NCI-H1436 (cell line): ENCODE measurements around the gene TRABD.

Source experiments
- DNase-seq: peaks from one replicate; lab custom pipeline; 2025; lab: John Stamatoyannopoulos, UW

The TRABD gene

DNA sequence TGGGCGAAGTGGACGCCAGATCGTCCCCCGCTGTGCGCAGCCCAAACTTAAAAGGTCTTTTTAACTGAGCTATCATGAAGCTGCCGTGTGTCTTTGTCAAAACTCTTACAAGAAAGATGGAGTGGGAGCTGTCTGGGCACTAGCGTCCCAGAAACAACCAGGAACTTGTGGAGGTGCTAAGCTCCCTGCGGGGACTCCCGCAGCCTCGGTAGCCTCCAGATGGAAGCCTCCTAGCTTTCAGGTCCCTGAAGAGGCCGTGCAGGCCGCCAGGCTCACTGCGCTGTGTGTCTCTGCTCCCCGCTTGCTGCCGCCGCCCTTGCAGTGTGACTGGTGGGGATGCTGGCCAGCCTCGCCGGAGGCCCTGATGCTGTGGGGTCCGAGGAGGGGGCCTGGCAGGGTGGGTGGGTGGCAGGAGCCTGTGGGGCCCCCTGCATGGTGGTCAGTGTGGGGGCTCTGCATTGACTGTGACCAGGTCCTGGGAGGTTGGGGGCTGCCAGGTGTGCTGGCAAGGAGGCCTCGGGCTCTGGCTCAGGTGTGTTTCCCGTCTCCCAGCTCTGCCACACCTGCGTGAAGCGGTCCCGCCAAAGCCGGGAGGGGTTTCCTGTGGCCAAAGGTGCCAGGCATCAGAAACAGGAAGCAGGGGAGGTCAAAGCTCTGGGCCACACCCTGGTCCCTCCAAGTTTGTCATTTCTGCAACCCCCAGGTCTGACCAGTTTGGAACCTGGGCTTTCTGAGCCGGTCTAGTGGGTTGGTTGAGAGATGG, 1.2 kb downstream of the TRABD start:
- no peak for DNase-seq

DNA sequence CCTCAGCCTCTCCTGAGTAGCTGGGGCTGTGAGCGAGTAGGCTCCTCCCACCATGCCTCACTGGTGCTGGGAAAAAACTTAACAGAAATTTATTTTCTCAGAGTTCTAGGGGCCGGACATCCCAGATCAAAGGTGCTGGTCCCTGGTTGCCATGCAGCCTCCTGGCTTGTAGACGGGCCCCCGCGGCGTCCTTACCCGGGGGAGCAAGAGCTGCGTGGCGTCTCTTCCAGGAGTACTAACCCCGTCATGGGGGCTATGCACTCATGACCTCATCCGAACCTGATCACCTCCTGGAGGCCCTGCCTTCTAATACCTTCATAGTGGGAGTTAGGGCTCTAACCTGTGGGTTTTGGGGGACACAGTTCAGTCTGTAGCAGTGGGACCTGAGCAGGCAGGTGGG, 2.6 kb downstream of the TRABD start:
- no peak for DNase-seq

DNA sequence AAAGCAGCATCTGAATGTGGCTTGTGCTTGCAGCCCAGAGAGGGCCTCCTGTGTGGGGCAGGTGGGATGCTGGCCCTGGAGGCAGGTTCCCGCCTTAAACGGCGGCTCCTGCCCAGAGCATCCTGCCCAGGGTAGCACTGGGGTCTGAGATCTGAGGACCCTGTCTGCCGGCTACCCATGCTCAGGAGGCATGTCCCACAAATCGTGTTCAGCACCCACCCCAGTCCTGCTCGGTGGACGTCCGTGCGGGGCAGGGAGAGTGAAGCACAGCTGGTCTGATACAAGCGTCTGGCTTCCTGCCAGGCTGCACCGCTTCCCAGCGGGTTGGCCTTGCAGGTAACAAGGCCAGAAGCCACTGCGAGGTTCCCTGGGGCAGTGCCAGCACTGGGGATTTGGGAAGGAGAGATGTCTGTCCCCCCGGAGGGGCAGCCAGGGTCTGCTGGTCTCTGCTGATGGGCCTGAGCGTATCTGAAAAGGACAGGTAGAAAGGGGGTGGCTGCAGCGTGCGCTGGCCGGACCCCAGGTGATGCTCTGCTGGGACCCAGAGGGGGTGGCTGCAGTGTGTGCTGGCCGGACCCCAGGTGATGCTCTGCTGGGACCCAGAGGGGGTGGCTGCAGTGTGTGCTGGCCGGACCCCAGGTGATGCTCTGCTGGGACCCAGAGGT, 3.6 kb downstream of the TRABD start:
- DNase-seq = no peak

DNA sequence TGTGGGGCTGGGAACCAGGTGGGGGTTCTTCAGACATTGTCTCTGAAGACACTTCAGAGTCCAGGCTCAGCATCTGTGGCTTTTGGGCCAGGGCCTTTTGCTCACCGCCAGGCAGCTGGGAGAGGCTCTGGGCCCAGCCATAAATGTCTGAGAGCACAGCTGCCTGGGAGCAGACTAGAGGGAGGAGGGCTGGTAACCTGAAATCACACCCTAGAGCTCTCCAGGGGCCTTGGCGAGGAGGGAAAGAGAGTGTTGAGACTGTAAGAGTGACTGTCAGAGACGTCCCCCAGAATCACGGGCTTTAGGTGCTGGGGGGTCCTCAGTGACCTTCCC, 4.1 kb downstream of the TRABD start:
- no peak for DNase-seq

DNA sequence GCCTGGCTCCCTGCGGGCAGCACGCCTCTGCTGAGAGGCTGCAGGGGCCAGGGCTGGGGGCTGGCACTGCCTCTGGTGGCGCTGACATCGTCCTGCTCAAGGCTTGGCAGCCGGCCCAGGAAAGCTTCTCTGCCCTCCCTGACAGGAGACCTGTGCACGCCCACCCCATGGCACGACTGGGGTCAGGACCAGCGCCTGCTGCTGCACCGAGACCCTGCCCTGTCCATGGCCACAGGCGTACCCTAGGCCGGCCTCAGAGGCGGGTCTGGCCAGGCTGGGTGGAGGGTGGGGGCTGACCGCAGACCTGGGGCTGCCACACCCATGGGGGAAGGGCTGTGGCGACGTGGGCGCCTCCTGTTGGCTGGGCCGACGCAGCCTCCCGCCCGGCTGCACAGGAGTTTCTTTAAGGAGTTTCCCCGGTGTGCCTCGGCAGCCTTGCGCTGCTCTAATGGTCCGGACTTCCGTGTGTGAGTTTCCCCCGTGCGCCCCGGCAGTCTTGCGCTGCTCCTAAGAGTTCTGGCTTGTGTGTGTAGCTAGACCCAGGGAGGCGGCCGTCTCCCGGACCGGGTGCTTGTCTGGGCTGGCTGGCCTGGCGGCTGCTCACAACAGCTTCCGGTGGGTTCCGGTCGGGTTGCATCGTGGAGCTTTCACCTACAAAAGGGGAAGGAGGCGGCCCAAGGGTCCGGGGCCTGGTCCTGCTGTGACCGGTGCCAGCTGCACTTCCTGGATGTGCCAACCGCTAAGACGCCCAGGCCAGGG, 4.6 kb downstream of the TRABD start:
- DNase-seq = peak; percentile 40

DNA sequence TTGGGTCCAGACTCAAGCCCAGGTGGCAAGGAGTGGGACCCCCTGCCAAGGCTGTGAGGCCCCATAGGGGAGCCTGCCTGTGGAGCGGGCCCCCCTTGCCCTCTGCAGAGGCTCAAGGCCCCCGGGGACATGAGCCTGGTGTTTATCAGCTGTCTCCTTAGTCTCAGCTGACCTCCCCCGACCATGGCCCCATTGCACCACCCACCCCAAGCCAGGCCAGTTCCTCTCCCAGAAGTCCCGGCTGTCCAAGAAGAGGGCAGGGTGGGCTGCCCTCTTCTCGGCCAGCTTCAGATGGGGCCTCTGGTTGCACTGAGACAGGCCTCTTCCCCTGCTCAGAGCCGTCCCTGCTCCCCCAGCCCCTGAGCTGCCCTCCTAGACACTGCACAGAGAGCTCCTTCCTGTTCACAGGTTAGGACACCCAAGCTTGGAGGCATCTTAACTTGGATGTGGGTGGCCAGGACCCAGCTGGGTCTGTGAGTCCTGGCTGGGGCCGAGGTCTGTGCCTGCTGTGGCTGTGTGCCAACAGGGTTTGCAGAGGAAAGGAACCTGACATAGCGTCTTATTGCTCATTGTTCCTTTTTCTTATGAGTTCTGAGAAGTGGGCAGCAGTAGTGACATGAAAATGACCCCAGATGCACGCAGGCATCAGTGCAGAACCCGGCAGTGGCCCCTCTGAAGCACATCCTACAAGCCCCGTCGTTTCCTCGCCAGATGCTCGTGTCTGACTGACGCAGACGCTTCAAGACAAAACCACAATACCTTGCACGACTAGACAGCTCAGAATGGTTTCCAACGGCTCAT, 5.4 kb downstream of the TRABD start:
- no peak for DNase-seq

DNA sequence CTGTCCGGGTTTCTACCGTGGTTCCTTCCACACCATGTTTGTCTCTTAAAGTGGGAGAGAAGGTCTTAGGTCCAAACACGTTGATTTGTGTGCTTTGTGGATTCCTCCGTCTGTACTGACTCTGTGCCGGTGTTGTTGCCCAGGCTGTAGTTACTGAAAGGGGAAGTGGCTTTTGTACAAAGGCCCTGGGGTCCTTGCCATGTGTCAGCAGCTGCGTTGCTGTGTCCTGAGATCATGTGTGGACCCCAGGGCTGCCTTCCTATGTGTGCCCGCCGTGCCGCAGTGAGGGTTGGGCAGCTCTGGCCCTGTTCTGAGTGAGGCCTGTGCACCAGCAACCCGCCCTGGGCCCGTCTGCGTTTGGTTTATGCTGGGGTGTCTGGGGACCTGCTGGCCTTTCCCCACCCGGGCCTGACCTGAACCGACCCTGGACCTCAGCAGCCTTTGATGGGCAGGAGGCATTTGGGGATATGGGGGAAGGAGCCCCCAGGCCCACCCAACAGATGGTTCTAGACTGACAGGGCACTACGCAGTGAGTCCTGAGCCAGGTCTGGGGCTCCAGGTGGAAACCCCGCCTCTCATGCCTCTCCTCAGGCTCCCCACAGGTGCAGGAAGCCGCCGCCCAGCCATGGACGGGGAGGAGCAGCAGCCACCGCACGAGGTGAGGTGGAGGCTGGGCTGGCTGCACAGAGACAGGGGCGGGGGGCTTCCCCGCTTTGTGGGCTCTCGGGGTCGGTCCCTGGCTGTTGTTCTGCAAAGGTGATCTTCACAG, 6.9 kb downstream of the TRABD start:
- DNase-seq = no peak

DNA sequence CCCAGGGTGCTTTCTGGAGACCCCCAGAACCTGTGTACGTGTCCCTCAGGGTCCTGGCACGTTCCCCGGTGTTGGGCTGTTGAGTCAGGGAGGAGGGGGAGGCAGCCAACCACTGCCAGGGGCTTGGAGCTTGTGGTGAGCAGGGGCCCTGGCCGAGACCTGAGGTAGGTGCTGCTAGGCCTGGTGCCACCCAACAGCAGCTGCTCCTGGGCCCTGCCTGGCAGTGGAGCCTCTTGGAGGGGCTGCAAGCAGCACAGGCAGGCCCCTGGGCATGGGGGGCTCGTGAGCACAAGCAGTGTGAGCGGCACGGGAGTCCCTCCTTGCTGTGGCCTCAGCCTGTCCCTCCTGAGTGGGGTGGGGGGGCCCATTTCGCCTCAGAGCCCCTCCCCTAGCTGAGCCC, 7.9 kb downstream of the TRABD start:
- DNase-seq = no peak

DNA sequence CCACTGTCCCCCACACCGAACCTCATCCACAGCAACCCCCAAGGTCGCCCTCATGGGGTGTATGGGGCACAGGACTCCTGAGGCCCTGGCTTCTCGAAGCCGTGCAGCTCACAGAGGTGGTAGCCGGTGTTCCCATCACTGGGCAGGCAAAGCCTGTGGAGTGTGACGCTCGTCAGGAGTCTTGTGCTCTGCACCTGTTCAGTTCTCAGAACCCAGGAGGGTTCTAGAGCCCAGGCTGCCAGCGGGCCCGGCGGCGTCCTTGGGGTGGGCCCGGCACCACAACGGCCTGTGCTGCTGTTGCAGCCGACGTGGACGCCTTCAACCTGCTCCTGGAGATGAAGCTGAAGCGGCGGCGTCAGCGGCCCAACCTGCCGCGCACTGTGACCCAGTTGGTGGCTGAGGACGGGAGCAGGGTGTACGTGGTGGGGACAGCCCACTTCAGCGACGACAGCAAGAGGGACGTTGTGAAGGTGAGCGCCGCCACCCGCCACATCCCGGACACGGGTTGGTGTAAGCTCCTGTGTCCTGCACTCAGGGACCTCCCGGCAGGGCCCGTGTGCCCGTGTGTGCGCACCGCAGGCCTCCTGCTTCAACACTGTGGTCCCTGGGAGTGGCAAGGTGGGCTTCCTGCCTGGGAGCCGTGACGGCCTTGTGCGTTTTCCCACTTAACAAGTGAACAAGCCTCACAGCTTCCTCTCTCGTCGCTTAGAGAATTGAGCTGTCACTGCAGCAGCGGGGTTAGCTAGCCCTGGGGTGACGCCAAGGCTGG, 8.5 kb downstream of the TRABD start:
- DNase-seq = no peak

DNA sequence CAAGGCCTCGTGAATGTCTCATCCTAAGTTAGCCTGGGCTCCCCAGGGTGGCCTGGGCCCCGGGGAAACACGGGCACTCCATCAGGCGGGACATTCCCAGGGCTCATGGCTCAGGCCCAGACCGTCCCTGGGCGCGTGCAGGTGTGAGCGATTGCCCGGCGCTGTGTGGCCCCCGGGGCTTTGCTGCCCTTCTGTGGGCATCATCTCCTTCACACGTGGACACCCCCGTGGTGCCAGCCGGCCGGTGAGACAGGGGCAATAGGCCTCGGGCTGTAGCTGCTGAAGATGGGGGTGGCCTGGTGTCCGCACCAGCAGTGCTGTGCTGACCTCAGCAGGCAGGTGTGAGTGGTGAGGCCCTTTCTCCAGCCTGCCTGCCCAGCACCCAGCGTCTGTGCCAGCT, 10.5 kb downstream of the TRABD start:
- no peak for DNase-seq

DNA sequence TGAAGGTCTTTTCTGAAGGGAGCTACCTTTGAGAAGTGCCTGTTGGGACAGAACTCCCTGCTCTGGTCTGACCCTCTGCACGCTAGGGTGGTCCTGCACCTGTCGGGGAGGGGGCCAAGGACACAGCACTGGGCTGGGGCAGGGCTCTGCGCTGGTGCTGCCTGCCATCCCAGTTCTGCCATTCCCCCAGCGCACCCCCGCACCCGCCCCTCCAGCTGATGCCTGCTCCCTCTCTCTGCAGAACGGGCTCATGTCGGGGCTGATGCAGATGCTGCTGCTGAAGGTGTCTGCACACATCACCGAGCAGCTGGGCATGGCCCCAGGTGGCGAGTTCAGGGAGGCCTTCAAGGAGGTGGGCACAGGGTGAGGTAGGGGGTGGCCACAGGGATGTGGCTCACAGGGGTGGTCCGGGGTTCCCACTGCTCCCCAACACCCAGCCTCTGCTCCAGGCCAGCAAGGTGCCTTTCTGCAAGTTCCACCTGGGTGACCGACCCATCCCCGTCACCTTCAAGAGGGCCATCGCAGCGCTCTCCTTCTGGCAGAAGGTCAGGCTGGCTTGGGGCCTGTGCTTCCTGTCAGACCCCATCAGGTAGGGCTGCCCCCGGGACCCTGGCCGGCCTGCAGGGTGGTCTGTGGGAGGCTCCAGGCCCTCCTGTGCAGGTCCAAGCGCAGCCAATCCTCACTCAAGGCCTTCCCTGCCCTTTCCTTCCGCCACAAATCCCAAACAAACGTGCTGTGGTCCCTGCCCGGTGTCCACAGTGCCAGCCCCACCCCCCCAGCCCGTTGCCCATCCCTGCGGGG, 11.5 kb downstream of the TRABD start:
- no peak for DNase-seq

DNA sequence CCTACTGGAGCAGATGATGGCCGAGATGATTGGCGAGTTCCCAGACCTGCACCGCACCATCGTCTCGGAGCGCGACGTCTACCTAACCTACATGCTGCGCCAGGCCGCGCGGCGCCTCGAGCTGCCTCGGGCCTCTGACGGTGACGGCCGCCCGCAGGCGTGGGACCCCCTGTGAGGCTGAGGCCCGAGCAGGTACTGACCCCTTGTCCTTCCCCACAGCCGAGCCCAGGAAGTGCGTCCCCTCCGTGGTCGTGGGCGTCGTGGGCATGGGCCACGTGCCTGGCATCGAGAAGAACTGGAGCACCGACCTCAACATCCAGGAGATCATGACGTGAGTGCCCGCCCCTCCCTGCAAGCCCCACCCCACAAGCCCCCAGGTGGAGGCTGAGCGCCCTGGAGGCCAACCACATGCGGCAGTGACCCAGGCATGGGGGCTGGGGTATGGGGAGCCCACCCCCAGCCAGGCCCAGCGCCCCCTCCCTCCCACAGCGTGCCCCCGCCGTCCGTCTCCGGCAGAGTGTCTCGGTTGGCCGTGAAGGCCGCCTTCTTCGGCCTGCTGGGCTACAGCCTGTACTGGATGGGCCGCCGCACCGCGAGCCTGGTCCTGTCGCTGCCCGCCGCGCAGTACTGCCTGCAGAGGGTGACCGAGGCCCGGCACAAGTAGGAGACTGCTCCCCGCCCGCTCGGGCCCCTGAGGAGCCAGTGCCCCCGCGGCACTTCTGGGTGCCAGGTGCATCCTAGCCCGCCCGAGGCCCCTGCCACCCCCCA, 12.3 kb downstream of the TRABD start:
- no peak for DNase-seq

DNA sequence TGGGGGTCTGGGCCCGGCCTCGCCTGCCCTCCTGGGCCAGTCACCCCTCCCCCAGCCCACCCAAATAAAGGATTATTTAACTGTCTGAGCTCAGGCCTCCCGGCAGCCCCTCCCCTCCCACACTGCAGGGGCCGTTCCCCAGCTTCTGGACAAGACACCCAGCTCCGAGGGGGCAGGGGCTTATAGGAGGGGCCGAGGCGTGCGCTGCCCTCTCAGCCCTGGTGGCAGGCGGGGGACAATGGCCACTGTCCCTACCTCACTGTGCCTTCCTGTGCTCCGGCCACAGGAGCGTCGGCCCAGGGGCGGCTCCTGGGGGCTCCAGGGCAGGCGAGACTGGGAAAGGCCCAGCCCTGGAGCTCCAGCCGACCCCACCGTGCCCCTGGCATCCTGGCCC, 12.9 kb downstream of the TRABD start:
- DNase-seq = no peak

DNA sequence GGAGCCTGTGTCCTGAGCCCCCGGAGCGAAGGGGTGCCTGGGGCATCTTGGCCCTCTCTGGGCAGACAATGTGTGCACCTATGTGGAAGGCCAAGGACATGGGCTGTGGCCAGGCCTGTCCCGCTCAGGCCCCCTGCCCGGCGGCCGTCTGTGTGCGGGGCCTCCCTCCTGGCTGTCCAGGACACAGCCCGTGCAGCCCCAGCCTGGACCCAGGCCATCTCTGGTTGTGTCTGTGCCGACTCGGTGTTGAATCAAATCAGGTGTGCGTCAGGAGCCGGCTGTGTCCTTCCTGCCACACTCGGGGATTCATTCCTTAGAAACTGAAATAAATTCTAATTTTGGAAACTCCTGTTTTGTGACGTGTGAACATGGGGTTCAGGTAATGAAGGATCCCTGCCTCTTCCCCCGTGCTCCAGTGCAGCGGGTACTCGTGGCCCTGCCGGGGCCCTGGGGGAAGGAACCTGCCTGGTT, 13.6 kb downstream of the TRABD start:
- no peak for DNase-seq

DNA sequence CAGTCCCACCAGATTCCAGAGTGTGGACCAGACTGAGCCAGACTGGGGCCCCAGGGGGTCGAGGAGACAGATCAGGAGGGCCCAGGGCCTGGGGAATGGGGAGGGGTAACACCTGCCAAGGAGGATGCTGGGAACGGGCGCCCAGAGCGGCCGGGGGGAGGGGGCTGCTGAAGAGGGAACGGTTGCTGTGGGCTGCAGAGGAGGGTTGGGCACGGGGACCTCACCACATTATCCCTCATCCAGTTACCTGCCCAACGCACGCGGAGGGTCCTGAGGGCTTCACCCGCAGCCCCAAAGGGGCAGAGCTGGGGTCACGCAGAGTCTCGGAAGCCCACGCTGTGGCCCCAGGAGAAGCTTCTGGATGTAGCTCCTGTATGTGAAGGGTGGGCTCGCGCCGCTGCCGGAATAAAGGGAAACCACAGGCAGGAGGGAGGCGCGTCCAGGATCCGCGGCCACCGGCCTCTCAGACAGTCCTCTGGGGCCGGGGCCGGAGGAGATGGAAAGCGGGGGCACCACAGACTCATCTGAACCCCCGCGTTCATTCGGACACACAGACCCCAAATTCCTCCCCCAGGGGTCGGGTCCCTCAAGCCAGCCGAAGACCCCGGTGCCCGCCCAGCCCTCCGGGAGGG, 14.2 kb downstream of the TRABD start:
- no peak for DNase-seq

DNA sequence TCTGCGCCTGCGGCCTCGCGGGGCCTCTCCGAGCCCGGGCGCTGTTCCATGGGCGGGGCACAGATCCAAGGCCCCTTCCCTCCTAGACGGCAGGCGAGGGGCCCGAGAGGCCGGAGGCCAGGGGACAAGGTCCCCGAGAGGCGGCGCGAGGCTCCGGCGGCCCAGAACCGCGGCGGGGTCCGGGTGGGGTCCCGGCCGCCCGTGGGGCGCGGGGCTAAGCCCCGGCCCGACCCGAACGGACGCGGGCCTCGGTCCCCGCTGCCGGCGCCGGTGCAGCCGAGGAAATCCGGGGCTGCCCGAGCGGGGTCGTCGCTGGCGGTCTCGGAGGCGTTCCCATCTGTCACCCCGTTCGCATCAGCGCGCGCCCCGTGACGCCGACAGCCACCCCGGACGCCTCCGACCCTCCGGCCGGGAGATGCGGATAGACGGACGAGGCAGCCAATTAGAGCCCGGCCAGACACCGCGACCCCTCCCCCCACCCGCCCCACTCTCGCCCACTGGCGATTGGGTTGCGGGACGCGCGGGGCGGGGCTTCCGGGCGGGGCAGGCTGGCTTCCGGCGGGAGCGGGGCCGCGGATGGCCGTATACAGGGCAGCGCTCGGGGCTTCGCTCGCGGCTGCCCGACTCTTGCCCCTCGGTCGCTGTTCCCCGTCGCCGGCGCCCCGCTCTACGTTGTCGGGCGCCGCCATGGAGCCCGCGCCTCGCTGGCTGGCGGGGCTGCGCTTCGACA, 14.9 kb downstream of the TRABD start, which contains the start of gene SELENOO:
Gene SELENOO (plus strand): TSS at position 551 of the 730 bp plus-strand sequence. CDS start 26 bp downstream, at position 577.
- DNase-seq = peak; percentile 89

DNA sequence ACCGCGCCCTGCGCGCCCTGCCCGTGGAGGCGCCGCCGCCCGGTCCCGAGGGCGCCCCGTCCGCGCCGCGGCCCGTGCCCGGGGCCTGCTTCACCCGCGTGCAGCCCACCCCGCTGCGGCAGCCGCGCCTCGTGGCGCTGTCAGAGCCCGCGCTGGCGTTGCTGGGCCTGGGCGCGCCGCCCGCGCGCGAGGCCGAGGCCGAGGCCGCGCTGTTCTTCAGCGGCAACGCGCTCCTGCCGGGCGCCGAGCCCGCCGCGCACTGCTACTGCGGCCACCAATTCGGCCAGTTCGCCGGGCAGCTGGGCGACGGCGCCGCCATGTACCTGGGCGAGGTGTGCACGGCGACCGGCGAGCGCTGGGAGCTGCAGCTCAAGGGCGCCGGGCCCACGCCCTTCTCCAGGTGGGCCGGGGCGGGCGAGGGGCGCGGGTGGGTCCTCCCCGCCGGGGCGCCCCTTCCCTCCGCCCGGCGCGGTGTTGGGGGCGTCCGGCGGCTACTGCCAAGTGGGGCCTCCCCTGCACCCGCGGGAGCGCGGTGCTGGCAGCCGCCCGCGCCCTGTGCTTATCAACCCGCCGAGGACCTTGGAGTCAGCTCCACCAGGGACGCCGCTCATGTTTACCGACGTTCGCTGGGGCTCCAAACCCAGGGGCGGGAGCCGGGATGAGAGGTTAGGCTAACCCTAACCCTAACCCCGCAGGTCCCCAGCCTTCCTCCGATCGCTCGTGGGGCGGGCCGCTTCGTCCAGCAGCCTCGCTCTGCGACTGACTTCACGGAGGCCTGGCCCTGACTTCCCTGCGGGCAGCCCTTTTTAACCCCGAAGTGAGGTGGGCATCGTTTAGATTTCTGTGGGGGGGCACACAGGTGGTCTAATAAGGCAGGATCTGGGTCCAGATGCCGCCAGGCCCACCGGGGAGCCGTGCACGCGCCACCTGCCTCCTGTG, 15.7 kb downstream of the TRABD start:
- DNase-seq = no peak
